Peyer's patch (tissue), 4 donors: ENCODE results near the gene P2RX3.

Source experiments
- CTCF ChIP-seq, 6 experiments: fragments of 450-650 bp in 4 of 6; fragments of 200-600 bp in 2 of 6; sonication (generic) in 1 of 6; IDR thresholded peaks; one replicate each; pipeline ENCODE4 v1.5.1; 2017 to 2019; ENCODE audit warnings: antibody characterized with exemption in 6 of 6, mild to moderate bottlenecking in 3 of 6, moderate library complexity in 1 of 6
- POLR2A ChIP-seq, 2 donors: fragments of 450-650 bp; IDR thresholded peaks; one replicate each; pipeline ENCODE4 v1.5.1; 2017; ENCODE audit warnings: antibody characterized with exemption in 2 of 2, mild to moderate bottlenecking in 2 of 2, moderate library complexity in 2 of 2

DNA sequence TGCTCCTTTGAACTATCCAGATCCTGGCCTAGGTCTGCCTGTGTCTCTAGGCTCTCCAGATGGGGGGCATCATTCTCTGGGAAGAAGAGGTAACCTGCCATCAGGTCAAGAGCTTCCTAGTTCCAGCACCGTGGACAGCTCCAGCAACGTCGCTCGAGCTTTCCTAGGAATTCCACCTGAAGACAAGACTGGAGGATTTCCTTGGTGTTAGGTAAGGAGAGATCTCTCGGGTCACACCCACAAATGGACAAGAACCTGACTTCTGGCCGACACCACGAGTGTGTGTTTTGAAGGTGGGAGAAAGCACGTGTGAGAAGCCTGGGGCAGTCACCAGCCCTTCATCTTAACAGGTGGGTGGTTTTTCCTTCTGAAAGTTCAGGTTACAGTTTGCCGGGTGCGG, 41.6 kb downstream of the P2RX3 start:
- TF ChIP-seq CTCF (IDR thresholded peaks at IDR 0.05) (no peak), POLR2A (IDR thresholded peaks at IDR 0.05) (no peak)
